GM20431 (cell line): ENCODE measurements around the gene ZNF555.

ENCODE experiments used
- in situ Hi-C: fragments of 300-500 bp; cut with MseI, MboI; formaldehyde crosslinking; loops from one replicate; pipeline ENCODE4 v1.15.0; 2020; ENCODE audit warnings: low sequenced_read_pairs; ENCODE audit not compliant: unreplicated experiment

The ZNF555 gene

GRCh38 chr19:2820112-2820702, 21.1 kb upstream of the ZNF555 start:
- in situ Hi-C loops = no loop called here

- in situ Hi-C loops = no loop called here
These were observed 18.4 kb upstream of the ZNF555 start for GRCh38 chr19:2822846-2823245.

DNA sequence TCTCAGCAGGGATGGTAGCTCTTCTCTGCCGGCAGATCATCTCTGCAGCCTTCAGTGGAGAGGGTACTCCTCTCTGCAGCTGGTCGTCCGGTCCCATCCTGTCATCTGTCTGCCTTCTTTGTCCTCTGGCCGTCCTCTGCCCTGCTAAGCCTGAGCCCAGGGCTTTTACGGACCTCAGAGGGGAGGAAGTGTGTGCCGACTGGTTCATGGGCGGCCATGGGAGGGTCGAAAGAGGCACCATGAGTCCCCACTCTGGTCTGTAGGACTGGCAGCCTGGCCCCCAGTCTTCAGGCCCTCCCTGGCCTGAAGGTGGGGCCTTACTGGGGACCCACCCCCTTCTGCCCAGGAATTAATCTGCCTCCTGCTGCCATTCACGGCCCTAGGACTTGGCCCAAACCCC, 17.6 kb upstream of the ZNF555 start:
- in situ Hi-C loops = no loop called here

DNA sequence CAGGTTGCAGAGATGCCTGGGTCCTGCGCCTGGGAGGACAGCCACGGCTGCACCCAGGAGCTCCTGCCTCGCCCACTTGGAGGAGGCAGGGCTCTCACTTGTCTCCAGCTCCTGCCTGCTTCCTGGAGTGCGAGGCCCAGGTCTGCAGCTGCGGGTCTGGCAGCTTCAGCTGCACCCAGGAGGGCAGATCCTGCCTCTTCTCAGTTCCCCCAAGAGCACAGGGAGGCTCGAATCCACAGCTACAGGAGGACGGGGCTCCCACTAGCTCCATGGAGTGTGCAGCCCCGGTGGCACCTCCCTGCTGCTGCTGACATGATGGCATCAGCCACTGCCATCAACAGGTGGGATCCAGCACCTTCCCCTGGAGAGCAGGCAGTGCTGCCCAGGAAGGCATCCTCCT, 17.1 kb upstream of the ZNF555 start:
- in situ Hi-C loops = no loop called here

DNA sequence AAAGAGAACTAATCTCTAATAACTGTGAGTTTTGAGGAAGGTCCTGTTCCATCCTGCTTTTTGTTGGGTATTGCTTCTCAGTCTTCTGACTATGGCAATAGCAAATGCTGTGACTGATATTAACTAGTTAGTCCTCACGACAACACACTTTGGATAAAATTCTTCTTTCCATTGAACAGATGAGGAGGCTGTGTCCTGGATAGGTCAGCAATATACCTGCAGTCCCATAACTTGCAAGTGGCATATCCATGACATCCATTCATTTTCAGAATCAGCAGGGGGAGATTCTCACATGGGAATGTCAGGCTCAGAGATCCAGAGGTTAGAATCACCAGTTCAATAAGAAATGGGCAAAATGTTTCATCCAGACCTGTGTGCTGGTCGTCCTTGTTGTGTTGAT, 14.3 kb upstream of the ZNF555 start:
- in situ Hi-C loops = no loop called here

DNA sequence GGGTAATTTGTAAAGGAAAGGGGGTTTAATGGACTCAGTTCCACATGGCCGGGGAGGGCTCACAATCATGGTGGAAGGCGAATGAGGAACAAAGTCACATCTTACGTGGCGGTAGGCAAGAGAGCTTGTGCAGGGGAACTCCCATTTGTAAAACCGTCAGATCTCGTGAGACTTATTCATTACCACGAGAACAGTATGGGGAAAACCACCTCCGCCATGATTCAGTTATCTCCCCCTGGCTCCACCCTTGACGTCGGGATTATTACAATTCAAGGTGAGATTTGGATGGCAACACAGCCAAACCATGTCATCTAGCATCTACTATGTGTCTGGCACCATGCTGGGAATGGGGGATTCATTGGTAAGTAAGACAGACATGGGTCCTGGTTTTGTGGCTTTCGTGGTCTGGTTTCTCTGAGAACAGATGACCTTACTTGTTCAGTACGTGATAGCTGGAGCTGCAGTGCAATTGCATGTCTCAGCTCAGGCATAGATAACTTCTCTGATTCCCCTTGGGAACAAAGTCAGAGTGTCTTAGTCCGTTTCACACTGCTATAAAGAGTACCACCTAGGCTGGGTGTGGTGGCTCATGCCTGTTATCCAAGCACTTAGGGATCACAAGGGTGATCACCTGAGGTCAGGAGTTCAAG, 13.3 kb upstream of the ZNF555 start:
- in situ Hi-C loops = no loop called here

DNA sequence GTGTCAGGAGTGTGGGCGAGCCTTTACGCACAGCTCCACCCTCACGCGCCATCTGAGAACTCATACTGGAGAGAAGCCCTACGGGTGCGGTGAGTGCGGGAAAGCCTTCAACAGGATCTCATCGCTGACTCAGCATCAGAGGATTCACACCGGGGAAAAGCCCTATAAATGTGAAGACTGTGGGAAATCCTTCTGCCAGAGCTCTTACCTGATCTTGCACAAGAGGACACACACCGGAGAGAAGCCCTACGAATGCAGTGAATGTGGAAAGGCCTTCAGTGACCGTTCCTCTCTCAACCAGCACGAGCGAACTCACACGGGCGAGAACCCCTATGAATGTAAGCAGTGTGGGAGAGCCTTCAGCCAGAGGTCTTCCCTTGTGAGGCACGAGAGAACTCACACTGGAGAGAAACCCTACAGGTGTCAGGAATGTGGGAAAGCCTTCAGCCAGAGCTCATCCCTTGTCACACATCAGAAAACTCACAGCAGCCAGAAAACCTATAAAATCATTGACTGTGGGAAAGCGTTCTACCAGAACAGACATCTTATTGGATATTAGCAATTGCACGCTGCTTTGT, 6.9 kb upstream of the ZNF555 start:
- in situ Hi-C loops = no loop called here

GRCh38 chr19:2837430-2837829, 3.8 kb upstream of the ZNF555 start:
- in situ Hi-C loops = no loop called here

GRCh38 chr19:2841855-2842574, 740 bp downstream of the ZNF555 start:
- in situ Hi-C loops = no loop called here

- in situ Hi-C loops = no loop called here
These were observed 3.8 kb downstream of the ZNF555 start for GRCh38 chr19:2845107-2845506.

- in situ Hi-C loops = no loop called here
These were observed 5.1 kb downstream of the ZNF555 start for GRCh38 chr19:2846180-2846894.

DNA sequence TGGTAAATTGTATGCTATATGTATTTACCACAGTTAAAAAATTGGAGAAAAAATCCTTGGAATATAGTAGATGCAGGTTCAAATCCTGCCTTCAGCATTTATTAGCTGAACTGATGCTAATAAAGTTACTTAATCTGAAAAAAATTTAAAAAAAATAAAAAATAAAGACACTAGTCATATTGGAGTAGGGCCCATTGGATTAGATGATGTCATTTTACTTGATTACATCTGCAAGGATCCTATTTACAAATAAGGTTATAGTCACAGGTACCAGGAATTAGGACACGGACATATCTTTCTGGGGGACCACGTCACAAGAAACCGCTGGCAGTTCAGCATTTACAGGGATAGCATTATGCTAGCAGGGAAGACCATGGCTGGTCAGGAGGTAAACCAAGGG, 6.2 kb downstream of the ZNF555 start:
- in situ Hi-C loops = no loop called here

GRCh38 chr19:2848616-2849015, 7.3 kb downstream of the ZNF555 start:
- in situ Hi-C loops = no loop called here

GRCh38 chr19:2850256-2850925, 9.1 kb downstream of the ZNF555 start:
- in situ Hi-C loops = no loop called here

DNA sequence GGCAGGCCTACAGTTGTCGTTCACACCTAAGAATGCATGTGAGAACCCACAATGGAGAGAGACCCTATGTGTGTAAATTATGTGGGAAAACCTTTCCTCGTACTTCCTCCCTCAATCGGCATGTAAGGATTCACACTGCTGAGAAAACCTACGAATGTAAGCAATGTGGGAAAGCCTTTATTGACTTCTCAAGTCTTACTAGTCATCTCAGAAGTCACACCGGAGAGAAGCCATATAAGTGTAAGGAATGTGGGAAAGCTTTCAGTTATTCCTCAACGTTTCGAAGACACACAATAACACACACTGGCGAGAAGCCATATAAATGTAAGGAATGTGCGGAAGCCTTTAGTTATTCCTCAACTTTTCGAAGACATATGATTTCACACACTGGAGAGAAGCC, 11.3 kb downstream of the ZNF555 start:
- in situ Hi-C loops = no loop called here

DNA sequence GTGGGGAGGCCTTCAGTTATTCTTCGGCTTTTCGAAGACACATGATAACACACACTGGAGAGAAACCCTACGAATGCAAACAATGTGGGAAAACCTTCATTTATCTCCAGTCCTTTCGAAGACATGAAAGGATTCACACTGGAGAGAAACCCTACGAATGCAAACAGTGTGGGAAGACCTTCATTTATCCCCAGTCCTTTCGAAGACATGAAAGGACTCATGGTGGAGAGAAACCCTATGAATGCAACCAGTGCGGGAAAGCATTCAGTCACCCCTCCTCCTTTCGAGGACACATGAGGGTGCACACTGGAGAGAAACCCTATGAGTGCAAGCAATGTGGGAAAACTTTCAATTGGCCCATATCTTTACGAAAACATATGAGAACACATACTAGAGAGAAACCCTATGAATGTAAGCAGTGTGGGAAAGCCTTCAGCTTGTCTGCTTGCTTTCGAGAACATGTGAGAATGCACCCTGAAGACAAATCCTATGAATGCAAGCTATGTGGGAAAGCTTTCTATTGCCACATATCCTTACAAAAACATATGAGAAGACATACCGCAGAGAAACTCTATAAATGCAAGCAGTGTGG, 11.8 kb downstream of the ZNF555 start:
- in situ Hi-C loops = no loop called here

DNA sequence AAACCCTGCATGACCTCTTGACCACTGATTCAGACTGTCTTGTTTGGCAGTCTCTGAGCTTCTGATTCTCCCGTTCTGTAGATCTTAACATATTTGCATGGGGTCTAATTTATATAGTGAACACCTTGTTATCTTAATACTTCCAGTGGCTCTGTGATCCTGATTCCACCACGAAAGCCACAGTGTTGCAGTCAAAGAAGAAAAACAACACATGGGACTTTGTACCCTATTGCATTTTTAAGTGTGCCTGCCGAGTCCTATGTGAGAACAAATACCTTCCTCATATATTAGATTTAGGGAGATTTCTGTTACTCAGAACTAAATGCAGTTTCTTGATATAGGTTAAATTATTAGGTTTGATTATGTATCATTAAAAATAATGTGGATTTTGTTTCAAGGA, 13.6 kb downstream of the ZNF555 start:
- in situ Hi-C loops = no loop called here

GRCh38 chr19:2856457-2857050, 15.3 kb downstream of the ZNF555 start:
- in situ Hi-C loops = no loop called here

GRCh38 chr19:2858864-2859263, 17.6 kb downstream of the ZNF555 start:
- in situ Hi-C loops = no loop called here
